ENCODE data around the gene AGBL4.

DNA sequence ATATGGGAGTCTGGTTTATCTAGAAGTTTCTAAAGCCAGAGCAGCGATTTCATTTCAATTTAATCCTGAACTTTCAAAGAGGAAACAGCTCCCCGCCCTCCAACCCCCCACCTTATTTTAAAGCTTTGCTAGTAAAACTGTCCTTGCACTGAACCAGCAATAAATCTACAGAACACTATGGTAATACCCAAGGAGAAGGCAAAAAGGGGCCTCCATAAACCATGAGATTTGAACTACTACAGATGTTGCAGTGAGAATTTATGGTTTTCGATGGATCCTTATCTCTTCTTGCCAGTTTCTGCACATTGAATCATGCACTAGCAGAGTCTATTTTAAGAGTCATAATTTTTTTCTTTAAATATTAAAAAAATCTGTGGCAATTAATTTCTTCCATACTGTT is 1182.3 kb downstream of the AGBL4 start:
- no peak for TF ChIP-seq POLR2AphosphoS5 (IDR thresholded peaks at IDR 0.05)
- TF ChIP-seq, protein P1, sequence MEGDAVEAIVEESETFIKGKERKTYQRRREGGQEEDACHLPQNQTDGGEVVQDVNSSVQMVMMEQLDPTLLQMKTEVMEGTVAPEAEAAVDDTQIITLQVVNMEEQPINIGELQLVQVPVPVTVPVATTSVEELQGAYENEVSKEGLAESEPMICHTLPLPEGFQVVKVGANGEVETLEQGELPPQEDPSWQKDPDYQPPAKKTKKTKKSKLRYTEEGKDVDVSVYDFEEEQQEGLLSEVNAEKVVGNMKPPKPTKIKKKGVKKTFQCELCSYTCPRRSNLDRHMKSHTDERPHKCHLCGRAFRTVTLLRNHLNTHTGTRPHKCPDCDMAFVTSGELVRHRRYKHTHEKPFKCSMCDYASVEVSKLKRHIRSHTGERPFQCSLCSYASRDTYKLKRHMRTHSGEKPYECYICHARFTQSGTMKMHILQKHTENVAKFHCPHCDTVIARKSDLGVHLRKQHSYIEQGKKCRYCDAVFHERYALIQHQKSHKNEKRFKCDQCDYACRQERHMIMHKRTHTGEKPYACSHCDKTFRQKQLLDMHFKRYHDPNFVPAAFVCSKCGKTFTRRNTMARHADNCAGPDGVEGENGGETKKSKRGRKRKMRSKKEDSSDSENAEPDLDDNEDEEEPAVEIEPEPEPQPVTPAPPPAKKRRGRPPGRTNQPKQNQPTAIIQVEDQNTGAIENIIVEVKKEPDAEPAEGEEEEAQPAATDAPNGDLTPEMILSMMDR (IDR thresholded peaks at IDR 0.05), result no peak
